NCI-H774 (cell line): ENCODE measurements around the gene SELENOM.
A peak's percentile ranks its signal among the peaks of the same experiment; 100 is the strongest.
"Not testable (repeated sequence)": the region's sequence is repeated elsewhere in the genome, so short reads cannot be mapped to it uniquely, and the experiment has no call there.

Experiments used
- DNase-seq: peaks from one replicate; lab custom pipeline; 2025; lab: John Stamatoyannopoulos, UW

SELENOM gene

GRCh38 chr22:31075961-31076360 lies 31.4 kb downstream of the SELENOM start:
- no peak for DNase-seq

GRCh38 chr22:31073545-31074145 lies 33.7 kb downstream of the SELENOM start:
- not testable (repeated sequence) for DNase-seq

- DNase-seq: not testable (repeated sequence)
Observed at GRCh38 chr22:31073125-31073524, 34.2 kb downstream of the SELENOM start.

- DNase-seq: not testable (repeated sequence)
Observed at GRCh38 chr22:31069691-31070314, 37.6 kb downstream of the SELENOM start.

GRCh38 chr22:31068970-31069369 lies 38.4 kb downstream of the SELENOM start:
- DNase-seq: no peak

- no peak for DNase-seq
Observed at GRCh38 chr22:31064369-31064768, 43.0 kb downstream of the SELENOM start.

GRCh38 chr22:31062566-31063230 lies 44.7 kb downstream of the SELENOM start:
- no peak for DNase-seq

GRCh38 chr22:31059663-31060062 lies 47.7 kb downstream of the SELENOM start:
- DNase-seq: not testable (repeated sequence)

- DNase-seq: no peak
Observed at GRCh38 chr22:31056986-31057599, 50.3 kb downstream of the SELENOM start.

GRCh38 chr22:31055635-31056159 lies 51.7 kb downstream of the SELENOM start:
- DNase-seq: peak; percentile 54

GRCh38 chr22:31055117-31055634 lies 52.2 kb downstream of the SELENOM start:
- no peak for DNase-seq
